KOPT-K1 (cell line): ENCODE results near the gene DSG4.

Source experiments
- H3K27ac ChIP-seq: fragments of 200-600 bp; sonication (generic); 2 replicates; pipeline ENCODE4 v1.5.1; 2016; ENCODE audit warnings: antibody characterized with exemption, mild to moderate bottlenecking, low read depth, low read length; ENCODE audit not compliant: poor library complexity, severe bottlenecking
- H3K36me3 ChIP-seq: fragments of 200-600 bp; sonication (generic); 2 replicates; pipeline ENCODE4 v1.5.1; 2017; ENCODE audit warnings: antibody characterized with exemption, mild to moderate bottlenecking, low read length, moderate library complexity; ENCODE audit not compliant: insufficient read depth
- H3K9me3 ChIP-seq: fragments of 200-600 bp; sonication (generic); 2 replicates; pipeline ENCODE4 v1.5.1; 2017; ENCODE audit warnings: antibody characterized with exemption, low read length, mild to moderate bottlenecking; ENCODE audit not compliant: insufficient read depth, poor library complexity, severe bottlenecking

The DSG4 gene

DNA sequence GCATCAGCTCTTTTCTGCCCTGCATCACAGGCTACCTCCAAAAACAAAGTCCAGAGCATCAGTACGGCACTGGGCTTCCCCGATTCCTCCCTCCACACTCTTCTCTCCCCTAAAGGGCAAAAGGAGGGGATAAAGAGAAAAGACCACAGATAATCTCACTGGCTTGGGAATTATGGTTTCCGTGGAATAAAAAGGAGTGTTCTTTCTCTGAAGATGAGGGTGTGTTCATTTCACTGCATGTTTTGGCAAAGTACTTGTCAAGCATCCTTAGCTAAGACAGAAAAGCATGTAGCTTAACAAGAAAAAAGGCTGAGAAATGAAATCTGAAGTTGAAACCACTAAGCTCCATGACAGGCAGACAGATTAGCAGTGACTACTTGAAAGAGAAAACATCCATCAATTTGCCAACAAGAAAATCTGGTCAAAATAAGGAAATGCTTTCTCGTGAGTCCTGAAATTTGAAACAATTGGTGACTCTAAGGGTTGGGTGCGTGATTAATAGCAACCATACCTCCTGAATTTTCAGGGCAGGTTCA lies 50.4 kb downstream of the DSG4 start:
- Histone ChIP-seq H3K36me3 (no peaks in the 10 kb centered on the region), H3K27ac (no peak overlapping the region), H3K9me3 (no peaks in the 10 kb centered on the region)

DNA sequence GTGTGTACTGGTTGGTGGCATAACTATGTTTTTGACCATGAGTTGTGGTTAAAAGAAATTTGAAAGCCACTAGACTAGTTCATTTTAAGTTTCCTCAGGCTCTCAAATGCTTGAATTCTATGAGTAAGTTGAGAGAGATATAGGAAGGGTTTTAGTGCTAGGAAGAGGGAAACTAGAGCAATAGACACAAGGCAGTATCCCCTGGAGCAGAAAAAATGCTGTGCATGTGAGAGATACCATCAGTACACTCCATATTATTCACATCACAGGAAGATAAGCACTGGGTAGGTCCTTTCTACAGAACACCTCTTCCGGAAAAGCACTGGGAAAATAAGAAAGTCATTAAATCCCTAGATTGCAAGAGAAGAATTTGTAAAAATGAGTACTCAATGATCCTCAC lies 51.6 kb downstream of the DSG4 start:
- Histone ChIP-seq H3K9me3 (peaks cover 6% of the 10 kb centered on the region), H3K36me3 (no peaks in the 10 kb centered on the region), H3K27ac (no peak overlapping the region)

DNA sequence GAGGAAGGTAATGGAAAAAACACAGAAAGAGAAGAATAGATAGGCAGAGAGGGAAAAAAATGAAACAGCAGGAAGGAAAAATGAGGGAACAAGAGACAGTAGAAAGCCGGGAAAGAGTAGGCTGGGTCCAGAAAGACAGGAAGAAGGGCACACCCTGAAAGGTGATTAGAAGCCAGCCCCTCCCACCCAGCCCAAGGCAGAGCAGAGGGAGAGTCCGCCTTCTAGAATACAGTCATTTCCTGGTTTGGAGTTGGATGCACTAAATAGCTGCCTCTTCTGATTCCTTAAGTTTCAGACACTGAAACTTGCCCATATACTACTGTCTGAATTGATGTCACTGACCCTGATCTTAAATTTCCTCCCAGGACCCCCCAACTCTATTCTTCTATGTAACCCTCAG lies 53.0 kb downstream of the DSG4 start:
- peaks cover 6% of the 10 kb centered on the region for H3K9me3 ChIP-seq
- no peaks in the 10 kb centered on the region for H3K36me3 ChIP-seq
- H3K27ac ChIP-seq: no peak overlapping the region

DNA sequence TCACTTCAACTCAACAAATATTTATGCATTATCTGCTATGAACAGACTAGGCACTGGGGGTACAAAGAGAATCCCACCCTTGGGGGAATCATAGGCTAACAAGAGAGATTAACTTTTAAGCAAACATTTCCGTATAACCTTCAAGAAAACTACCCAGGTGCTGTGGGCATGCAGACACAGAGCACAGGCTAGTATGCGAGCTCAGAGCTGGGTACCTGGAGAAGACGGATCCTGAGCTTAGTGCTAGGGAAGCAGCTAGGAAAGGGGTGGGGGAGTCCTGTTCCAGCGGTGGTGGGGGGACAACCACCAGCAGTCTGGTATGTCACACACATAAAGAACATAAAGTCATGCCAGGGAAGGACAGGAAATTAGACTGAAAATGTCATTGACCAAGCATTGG lies 53.5 kb downstream of the DSG4 start:
- H3K36me3 ChIP-seq: no peaks in the 10 kb centered on the region

DNA sequence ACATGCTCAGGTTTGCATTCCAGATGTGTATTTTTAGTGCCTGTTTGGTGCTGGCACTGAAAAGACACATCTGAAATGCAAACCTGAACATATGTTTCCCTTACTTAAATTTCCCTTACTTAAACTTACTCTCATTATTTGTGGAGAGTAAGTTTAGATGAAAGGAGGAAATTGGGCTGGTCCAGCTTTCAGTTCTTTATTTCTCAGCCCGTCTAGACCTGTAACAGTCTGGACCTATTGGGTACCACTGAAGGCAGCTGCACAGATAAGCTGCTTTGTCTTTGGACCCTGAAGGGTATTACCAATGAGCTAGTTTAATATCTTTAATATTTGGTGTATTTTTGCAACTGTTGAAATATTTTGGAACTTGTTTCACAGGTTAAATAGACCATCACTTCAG lies 54.0 kb downstream of the DSG4 start:
- Histone ChIP-seq H3K36me3 (no peaks in the 10 kb centered on the region), H3K9me3 (peaks cover 6% of the 10 kb centered on the region), H3K27ac (no peak overlapping the region)

More for the DNA sequence above, 53.5 kb downstream of the DSG4 start:
- Histone ChIP-seq H3K27ac (no peak overlapping the region), H3K9me3 (peaks cover 6% of the 10 kb centered on the region)

DNA sequence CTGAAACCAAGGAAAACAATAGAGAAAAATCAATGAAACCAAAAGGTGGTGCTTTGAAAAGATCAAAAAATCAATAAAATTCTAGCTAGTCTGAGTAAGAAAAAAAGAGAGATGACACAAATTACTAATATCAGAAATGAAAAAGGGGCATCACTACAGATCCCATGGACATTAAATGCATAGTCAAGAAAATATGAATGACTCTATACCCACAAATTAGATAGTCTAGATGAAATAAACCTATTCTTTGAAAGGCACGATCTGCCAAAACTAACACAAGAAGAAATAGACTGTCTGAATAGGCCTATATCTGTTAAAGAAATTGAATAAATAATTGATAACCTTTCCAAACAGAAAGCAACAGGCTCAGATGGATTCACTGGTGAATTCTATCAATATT lies 55.7 kb downstream of the DSG4 start:
- Histone ChIP-seq H3K27ac (no peak overlapping the region), H3K9me3 (peaks cover 6% of the 10 kb centered on the region), H3K36me3 (no peaks in the 10 kb centered on the region)

DNA sequence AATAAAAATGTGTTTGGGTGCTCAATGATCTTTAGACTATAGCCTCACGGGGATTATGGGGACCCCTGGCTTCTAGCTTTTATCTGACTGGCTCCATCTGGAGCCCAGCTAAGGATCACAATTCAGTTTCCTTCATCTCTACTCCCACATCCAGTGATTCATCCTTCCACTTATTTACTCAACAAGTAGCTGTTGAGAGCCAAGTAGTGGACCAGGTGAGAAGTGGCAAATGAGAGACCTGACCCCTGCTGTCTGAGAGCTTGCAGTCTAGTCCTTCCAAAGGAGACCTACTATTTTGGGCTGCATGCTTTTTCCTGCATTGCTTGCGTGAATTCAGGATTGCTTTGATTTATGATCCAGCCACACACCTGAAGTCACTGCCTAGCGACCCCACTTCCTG lies 60.2 kb downstream of the DSG4 start:
- Histone ChIP-seq H3K27ac (no peak overlapping the region), H3K36me3 (no peaks in the 10 kb centered on the region), H3K9me3 (peaks cover 6% of the 10 kb centered on the region)

DNA sequence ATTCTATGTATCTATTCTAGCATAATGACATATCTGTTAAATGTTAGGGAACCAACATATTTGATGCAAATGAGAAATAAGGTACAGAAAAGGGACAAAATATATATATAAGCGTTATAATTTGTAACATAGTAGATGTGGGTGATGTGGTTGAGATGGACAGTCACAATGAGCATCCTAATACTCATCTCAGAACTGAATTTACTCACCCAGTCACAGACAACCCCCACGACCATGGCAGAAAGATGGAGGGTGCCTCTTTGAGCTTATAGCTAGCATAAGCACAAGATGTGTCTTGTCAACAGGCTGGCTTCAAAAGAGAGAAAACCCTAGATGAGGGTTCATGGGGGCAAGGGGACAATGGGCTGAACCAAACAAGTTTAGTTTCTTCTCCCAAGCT lies 61.8 kb downstream of the DSG4 start:
- no peaks in the 10 kb centered on the region for H3K36me3 ChIP-seq

DNA sequence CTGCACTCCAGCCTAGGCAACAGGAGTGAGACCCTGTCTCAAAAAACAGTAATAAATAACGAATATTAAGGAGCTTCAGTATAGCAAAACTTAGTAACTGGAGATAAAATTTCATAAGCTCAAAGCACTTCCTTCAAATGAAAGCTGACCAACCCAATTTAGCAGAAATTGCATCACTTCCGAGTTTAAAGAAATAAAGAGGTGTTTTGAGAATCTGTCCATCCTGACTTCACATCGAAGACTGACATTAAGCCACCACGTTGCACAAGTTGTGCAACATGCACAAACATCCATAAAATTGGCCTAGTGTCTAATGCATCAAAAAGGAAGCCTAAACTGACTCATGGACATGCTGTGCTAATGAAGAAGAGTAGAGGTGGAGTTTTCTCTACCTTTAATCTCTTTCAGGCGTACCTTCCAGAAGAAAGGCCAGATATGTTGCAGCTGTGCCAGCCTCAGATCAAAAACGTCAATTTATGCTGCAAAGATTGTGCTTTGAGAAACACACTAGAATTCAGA lies 63.3 kb downstream of the DSG4 start:
- H3K9me3 ChIP-seq: no peaks in the 10 kb centered on the region

More for the DNA sequence above, 61.8 kb downstream of the DSG4 start:
- Histone ChIP-seq H3K27ac (no peak overlapping the region), H3K9me3 (no peaks in the 10 kb centered on the region)

DNA sequence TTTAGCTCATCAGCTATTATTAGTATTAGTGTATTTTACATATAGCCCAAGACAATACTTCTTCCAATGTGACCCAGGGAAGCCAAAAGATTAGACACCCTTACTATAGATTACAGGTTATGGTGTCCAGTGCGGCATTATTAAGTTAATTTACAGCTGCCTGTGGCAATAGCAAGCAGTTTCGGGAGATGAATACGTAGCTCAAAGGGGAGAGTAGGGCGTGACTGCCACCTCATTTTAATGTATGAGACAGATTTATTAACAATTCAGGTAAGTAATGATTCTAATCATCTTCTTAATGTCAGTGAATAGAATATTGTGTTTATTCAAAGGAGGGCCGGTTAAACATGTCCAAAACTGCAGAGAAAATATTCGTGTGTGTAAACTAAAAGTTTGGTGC lies 64.2 kb downstream of the DSG4 start:
- Histone ChIP-seq H3K36me3 (no peaks in the 10 kb centered on the region), H3K27ac (no peak overlapping the region), H3K9me3 (no peaks in the 10 kb centered on the region)

More for the DNA sequence above, 63.3 kb downstream of the DSG4 start:
- Histone ChIP-seq H3K36me3 (no peaks in the 10 kb centered on the region), H3K27ac (no peak overlapping the region)

DNA sequence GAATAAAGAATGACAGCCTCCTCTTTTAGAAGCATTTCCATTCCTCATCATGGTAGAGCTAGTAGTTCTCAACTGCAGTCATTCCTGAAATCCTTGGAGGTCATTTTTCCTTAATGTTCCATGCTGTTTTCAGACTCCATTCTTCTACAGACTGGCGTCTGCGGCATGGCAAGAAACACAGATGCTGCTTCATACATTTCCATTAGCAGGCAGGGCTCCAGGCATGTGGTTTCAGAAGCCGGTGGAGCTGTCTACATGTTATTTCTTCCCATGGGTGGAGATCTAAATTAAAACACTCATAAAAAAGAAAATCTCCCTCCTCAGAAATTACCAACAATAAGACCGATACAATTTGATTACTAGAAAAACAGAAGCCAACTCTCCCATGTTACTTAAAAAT lies 64.9 kb downstream of the DSG4 start:
- Histone ChIP-seq H3K27ac (no peak overlapping the region), H3K36me3 (no peaks in the 10 kb centered on the region)

DNA sequence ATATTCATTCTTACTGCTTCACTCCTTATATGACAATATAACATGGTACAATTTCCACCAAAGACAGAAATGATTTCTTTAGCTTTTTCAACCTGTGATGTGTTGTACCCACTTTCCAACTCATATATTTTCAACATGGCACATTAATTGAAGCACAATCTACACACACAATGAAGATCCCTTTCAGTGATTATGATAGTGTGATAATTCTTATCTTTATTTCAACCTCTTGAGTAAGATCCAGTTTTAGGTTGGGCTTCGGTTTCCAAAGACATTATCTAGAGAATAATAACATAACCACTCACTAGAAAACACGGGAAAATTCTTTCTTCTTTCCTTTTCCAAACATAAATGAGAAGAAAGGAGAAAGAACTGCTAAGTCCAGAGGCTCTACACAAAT lies 67.6 kb downstream of the DSG4 start:
- Histone ChIP-seq H3K36me3 (no peaks in the 10 kb centered on the region), H3K27ac (no peak overlapping the region), H3K9me3 (no peaks in the 10 kb centered on the region)

More for the DNA sequence above, 64.9 kb downstream of the DSG4 start:
- no peaks in the 10 kb centered on the region for H3K9me3 ChIP-seq

DNA sequence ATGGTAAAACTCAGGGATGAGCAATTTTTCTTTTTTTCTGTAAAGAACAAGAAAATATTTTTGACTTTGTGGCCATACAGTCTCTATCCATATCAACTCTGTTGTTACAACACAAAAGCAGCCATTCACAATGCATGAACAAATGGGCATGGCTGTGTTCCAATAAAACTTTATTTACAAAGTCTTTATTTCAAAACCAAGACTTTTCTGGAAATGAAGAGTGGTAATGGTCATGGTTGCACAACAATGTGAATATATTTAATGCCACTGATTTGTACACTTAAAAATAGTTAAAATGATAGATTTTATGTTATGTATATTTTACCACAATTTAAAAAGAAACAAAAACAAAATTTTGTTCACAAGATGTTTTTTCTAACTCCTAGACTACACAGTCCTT lies 69.3 kb downstream of the DSG4 start:
- Histone ChIP-seq H3K9me3 (no peaks in the 10 kb centered on the region), H3K36me3 (no peaks in the 10 kb centered on the region), H3K27ac (no peak overlapping the region)

DNA sequence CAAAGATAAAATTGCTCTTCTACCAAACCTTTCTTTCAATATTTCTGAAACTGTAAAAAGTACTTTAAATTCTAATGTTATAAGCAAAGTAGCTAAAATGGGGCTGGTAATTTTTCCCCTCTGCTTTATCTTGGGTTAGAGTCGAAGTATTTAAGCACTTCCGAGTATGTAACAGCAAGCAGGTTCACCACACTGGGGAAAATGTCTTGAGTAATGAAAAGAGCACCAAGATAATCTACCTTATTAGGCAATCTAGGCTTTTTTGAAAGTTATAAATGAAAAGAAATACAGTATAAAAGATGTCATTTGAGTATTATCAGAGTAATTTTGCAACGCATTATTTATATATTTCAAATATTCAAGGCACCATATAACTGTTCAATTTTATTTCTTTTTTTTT lies 70.3 kb downstream of the DSG4 start:
- no peaks in the 10 kb centered on the region for H3K36me3 ChIP-seq
- H3K9me3 ChIP-seq: no peaks in the 10 kb centered on the region
- H3K27ac ChIP-seq: no peak overlapping the region

DNA sequence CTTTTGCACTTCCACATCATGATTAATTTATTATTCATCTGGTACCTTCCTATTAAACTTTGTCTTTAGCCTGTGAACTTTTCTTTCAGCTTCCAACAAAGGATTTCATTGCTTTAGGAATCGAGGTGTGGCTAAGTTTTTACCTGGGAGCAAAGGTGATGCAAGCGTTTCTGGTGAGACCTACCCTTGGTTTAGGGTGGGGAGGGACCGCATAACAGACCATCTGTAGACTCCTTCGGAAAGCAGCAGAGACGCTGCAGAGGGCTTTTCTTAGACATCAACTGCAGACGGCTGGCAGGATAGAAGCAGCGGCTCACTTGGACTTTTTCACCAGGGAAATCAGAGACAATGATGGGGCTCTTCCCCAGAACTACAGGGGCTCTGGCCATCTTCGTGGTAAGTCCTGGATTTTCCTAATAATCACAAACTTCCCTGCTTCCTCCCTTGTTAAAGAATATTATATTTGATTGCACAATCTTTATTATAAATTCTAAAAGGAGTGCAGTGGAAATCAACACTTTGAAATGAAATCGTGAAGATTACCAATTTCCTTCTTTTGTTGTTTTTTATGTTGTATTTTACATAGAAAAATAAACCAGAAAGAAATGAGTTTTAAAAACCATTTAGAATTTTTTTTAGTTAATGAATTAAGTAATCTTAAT lies 71.1 kb downstream of the DSG4 start, which contains the start of gene DSG3:
Gene DSG3, plus strand, starts transcription at position 212 of the 662 bp plus-strand sequence. Its CDS starts 137 bp downstream, at position 349.
- no peak within 1 kb of the TSS for H3K27ac ChIP-seq
- no peaks in the 10 kb centered on the region for H3K9me3 ChIP-seq
- no peaks in the 10 kb centered on the region for H3K36me3 ChIP-seq

DNA sequence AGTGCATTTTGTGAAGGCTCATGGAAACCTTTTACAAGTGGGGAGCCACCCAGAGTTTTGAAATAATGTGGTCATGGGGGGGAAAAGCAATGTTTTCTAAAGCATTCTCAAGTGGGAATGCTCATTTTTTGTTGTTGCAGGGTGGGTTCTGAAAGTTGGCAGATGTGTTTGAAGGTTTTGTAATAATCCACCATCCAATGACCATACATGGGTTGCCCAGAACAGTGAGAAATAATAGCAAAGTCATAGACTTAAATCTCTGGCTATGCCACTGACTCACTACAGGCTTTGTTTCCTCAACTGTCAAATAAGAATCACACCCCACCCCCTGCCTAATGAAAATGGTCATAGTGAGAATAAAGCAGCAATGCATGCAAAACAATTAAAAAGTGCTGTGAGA lies 73.8 kb downstream of the DSG4 start:
- H3K9me3 ChIP-seq: no peaks in the 10 kb centered on the region
- H3K27ac ChIP-seq: no peak overlapping the region
- H3K36me3 ChIP-seq: no peaks in the 10 kb centered on the region
